OCI-LY1 (cell line): ENCODE results near the gene RPS21.

Experiments
- EZH2 ChIP-seq: fragments of 200-600 bp; sonication (generic), shearing (Covaris generic); IDR thresholded peaks from 2 replicates; pipeline ENCODE4 v1.8.0; 2017; ENCODE audit warnings: borderline replicate concordance, mixed run types, mild to moderate bottlenecking, antibody characterized with exemption, low read length, moderate library complexity, mixed read lengths
- TF ChIP-seq, protein P1 (sequence below): fragments of 200-600 bp; sonication (generic), shearing (Covaris generic); IDR thresholded peaks from 2 replicates; pipeline ENCODE4 v1.5.1; 2017; ENCODE audit warnings: mild to moderate bottlenecking, antibody characterized with exemption, low read length, moderate library complexity, mixed read lengths

DNA sequence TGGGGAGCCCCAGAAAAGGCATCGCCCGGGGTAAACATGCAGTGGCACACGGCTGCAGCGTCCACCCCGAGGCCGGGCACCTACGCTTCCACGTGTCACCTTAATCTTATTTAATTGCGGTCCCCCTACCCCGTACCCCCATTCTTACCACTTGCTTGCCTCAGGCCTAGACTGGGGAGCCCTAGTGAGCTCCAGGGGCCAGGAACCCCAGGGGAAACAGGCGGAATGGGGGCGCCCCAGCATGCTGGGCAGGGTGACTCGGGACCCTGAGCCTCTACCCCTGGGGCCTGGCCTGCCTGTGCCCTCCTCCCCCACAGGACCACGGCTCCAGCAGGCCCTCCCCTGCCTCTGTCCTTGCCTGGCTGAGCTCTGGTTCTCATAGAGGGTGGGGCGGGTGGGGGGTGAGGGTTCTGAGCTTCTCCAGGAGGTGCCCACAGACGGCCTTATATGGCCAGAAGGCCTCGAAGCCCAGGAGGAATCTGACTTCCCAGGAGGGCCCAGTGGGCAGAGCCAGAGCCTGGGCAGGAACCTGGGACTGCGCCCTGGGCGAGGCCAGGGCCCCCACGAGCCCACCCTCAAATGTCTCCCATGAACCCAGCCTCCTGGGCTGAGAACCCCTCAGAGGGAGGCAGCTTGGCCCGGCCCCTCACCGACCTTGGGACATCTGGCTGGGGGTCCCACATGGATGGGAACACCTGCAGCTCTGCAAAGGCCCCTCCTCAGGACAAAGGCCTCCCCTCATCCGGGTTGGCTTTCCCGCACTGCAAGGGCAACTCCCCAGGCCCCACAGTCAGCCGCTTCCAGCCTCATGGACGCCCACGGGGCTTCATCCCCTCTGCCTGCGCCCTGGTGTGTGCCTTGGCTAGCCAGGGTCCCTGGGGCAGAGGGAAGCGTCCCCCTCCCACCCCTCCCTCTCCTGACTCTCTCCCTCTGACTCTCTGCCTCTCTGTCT is 14.6 kb upstream of the RPS21 start:
- TF ChIP-seq, protein P1, sequence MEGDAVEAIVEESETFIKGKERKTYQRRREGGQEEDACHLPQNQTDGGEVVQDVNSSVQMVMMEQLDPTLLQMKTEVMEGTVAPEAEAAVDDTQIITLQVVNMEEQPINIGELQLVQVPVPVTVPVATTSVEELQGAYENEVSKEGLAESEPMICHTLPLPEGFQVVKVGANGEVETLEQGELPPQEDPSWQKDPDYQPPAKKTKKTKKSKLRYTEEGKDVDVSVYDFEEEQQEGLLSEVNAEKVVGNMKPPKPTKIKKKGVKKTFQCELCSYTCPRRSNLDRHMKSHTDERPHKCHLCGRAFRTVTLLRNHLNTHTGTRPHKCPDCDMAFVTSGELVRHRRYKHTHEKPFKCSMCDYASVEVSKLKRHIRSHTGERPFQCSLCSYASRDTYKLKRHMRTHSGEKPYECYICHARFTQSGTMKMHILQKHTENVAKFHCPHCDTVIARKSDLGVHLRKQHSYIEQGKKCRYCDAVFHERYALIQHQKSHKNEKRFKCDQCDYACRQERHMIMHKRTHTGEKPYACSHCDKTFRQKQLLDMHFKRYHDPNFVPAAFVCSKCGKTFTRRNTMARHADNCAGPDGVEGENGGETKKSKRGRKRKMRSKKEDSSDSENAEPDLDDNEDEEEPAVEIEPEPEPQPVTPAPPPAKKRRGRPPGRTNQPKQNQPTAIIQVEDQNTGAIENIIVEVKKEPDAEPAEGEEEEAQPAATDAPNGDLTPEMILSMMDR: no peak
- TF ChIP-seq EZH2: no peak
